T-cell (primary cell): ENCODE measurements around the gene OPHN1. TPM values are rescaled to one million over a fixed set of nuclear protein-coding genes. Genes with fewer than 3 reads are reported as not detected.

Experiments
- ATAC-seq, 4 experiments: fragments of 200-7000 bp in 3 of 4; fragments of 150-1000 bp in 1 of 4; cut with Tn5 transposase; replicated peaks in 1 of 4; 1 replicate in 3 of 4; 2 replicates in 1 of 4; pipeline ENCODE4 v1.10.0; 2021; ENCODE audit warnings: moderate library complexity in 3 of 4, mild to moderate bottlenecking in 2 of 4, moderate number of reproducible peaks in 1 of 4
- CTCF ChIA-PET, 2 donors: fragments of 300-600 bp; sonication (Branson Sonifier 250); formaldehyde crosslinking; loops; one replicate each; lab custom pipeline; 2022; ENCODE audit warnings: antibody characterized with exemption in 2 of 2; lab: Charles Lee
- POLR2A ChIA-PET, 2 donors: fragments of 300-600 bp; sonication (Branson Sonifier 250); formaldehyde crosslinking; loops; one replicate each; lab custom pipeline; 2022; ENCODE audit warnings: antibody characterized with exemption in 2 of 2; lab: Charles Lee
- DNase-seq, 35 experiments: peaks; one replicate each; pipeline versions ENCODE4 v3.0.0 to v3.0.0-alpha.2; 2013 to 2023
- H3K27ac ChIP-seq: one replicate; pipeline ENCODE4 v1.5.1; 2013; ENCODE audit warnings: low read length
- H3K27me3 ChIP-seq, 2 experiments: replicated peaks in 1 of 2; 1 replicate in 1 of 2; 2 replicates in 1 of 2; pipeline versions ENCODE4 v1.6.1 to v1.7.0; 2013; ENCODE audit warnings: low read length in 1 of 2, mixed read lengths in 1 of 2; ENCODE audit not compliant: control insufficient read depth in 2 of 2, insufficient read depth in 2 of 2; ENCODE audit errors: extremely low read depth in 1 of 2
- H3K36me3 ChIP-seq, 2 donors: 1 replicate in 1 of 2; 2 replicates in 1 of 2; pipeline versions ENCODE4 v1.6.1 to v1.7.0; 2013; ENCODE audit warnings: low read length in 1 of 2; ENCODE audit not compliant: control insufficient read depth in 2 of 2, insufficient read depth in 1 of 2; ENCODE audit errors: extremely low read depth in 1 of 2
- H3K4me1 ChIP-seq, 2 experiments: 1 replicate in 1 of 2; 2 replicates in 1 of 2; pipeline versions ENCODE4 v1.6.1 to v1.7.0; 2013; ENCODE audit warnings: low read length in 2 of 2, mixed read lengths in 1 of 2; ENCODE audit not compliant: insufficient read depth in 2 of 2, control insufficient read depth in 1 of 2; ENCODE audit errors: extremely low read depth in 1 of 2
- H3K4me3 ChIP-seq, 2 donors: 1 replicate in 1 of 2; 2 replicates in 1 of 2; pipeline versions ENCODE4 v1.5.1 to v1.7.0; 2013; ENCODE audit warnings: mild to moderate bottlenecking in 2 of 2, low read length in 1 of 2, moderate library complexity in 1 of 2; ENCODE audit not compliant: control insufficient read depth in 1 of 2; ENCODE audit errors: extremely low read depth in 1 of 2
- H3K9me3 ChIP-seq: 2 replicates; pipeline ENCODE4 v1.7.0; 2013
- H3K27ac Mint-ChIP-seq, 2 donors: one replicate each; pipeline ENCODE4 v1.8.0; 2020 to 2021; ENCODE audit warnings: mild to moderate bottlenecking in 2 of 2, mixed read lengths in 2 of 2
- H3K27me3 Mint-ChIP-seq, 2 donors: one replicate each; pipeline ENCODE4 v1.8.0; 2021 to 2022; ENCODE audit warnings: mixed read lengths in 2 of 2
- H3K36me3 Mint-ChIP-seq: one replicate; pipeline ENCODE4 v1.8.0; 2021; ENCODE audit warnings: mixed read lengths
- H3K4me1 Mint-ChIP-seq, 3 donors: one replicate each; pipeline ENCODE4 v1.8.0; 2020 to 2022; ENCODE audit warnings: mixed read lengths in 3 of 3, mild to moderate bottlenecking in 1 of 3
- H3K4me3 Mint-ChIP-seq, 3 donors: one replicate each; pipeline ENCODE4 v1.8.0; 2020 to 2022; ENCODE audit warnings: mild to moderate bottlenecking in 3 of 3, mixed read lengths in 3 of 3, moderate library complexity in 3 of 3
- H3K9me3 Mint-ChIP-seq, 3 donors: one replicate each; pipeline ENCODE4 v1.8.0; 2020 to 2022; ENCODE audit warnings: mixed read lengths in 3 of 3
- WGBS: methylation state at CpG from one replicate; pipeline ENCODE4 v1.1.5; 2013; ENCODE audit warnings: missing lambda C conversion rate; ENCODE audit not compliant: insufficient coverage; 5-methylcytosine and 5-hydroxymethylcytosine counted together
- total RNA-seq, 35 experiments: library from RNA in 6 of 35; stranded (reverse) in 6 of 35; fragments of 120-200 nt in 1 of 35; gene quantifications; one replicate each; pipeline versions ENCODE4 v1.2.1 to v1.2.4 and lab custom pipeline; 2013 to 2026

The OPHN1 gene
- total RNA-seq, 5 donors from 2014 or later (not counting 1 experiment from before 2014, with no cell fraction given), result 0.07 to 0.25 (median 0.15) TPM

GRCh38 chrX:68177542-68177941, 255.8 kb downstream of the OPHN1 start:
- DNase-seq, result no peak
- Mint-ChIP-seq H3K4me3 (no peak overlapping the region), H3K9me3 (peaks cover 0 to 2% (median 0%) of the 10 kb centered on the region in 3 donors), H3K4me1 (peaks cover 11 to 31% (median 17%) of the 10 kb centered on the region in 3 donors), H3K27me3 (peaks cover 0 to 7% of the 10 kb centered on the region in 2 donors), H3K36me3 (no peaks in the 10 kb centered on the region), H3K27ac (no peak overlapping the region)
- POLR2A ChIA-PET, result no interaction called here
- no peaks in the 10 kb centered on the region for H3K27me3 ChIP-seq
- CTCF ChIA-PET, result no interaction called here
- H3K4me1 ChIP-seq, result no peaks in the 10 kb centered on the region
- no peak overlapping the region for H3K4me3 ChIP-seq
- H3K9me3 ChIP-seq, result no peaks in the 10 kb centered on the region
- no peak for ATAC-seq
- no peaks in the 10 kb centered on the region for H3K36me3 ChIP-seq
- H3K27ac ChIP-seq, result no peak overlapping the region
- no CpG with 5 or more reads among the region's 4 CpGs for WGBS

DNA sequence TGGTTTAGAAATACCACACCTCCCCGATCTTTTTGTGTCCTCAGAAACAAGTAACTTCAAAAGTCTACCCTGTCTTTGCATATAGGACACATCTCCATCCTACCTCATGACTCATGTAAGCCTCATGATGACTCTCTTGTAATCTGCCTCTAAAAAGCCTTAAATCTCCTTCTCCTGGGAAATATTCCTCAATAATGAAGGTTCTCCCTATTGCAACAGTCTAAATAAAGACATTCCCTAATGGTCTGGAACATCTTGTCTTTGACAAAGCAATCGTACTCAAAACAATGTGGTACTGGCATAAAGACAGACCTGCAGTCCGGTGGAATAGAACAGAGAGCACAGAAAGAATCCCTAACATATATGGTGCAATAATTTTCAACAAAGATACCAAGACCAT, 257.7 kb downstream of the OPHN1 start:
- no peak overlapping the region for H3K27ac ChIP-seq
- H3K27me3 ChIP-seq, result no peaks in the 10 kb centered on the region

DNA sequence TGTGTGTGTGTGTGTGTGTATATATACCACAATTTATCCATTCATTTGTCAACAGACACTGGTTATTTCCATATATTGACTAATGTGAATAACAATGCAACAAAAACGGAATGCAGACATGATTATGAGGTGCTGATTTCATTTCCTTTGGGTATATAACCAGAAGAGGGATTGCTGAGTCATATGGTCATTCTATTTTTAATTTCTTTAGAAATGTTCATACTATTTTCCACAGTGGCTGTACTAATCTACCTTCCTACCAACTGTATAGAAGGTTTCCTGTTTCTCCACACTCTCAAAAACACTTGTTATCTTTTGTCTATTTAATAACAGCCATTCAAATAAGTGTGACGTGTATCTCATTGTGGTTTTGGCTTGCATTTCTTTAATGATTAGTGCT, 269.9 kb downstream of the OPHN1 start:
- peaks cover 0 to 13% of the 10 kb centered on the region in 2 donors for H3K27me3 Mint-ChIP-seq
- H3K4me1 ChIP-seq, result no peaks in the 10 kb centered on the region
- no peak overlapping the region for H3K27ac ChIP-seq
- H3K4me1 Mint-ChIP-seq, result peaks cover 0 to 5% (median 0%) of the 10 kb centered on the region in 3 donors
- CTCF ChIA-PET, result no interaction called here
- H3K9me3 ChIP-seq, result no peaks in the 10 kb centered on the region
- WGBS, result no CpG with 5 or more reads among the region's 2 CpGs
- POLR2A ChIA-PET, result no interaction called here
- no peak overlapping the region for H3K4me3 Mint-ChIP-seq
- H3K4me3 ChIP-seq, result no peak overlapping the region
- H3K27me3 ChIP-seq, result no peaks in the 10 kb centered on the region
- no peaks in the 10 kb centered on the region for H3K36me3 ChIP-seq
- no peak overlapping the region for H3K27ac Mint-ChIP-seq
- no peaks in the 10 kb centered on the region for H3K36me3 Mint-ChIP-seq
- no peak for ATAC-seq
- DNase-seq, result no peak
- H3K9me3 Mint-ChIP-seq, result no peaks in the 10 kb centered on the region

More for the DNA sequence above, 257.7 kb downstream of the OPHN1 start:
- no peak for DNase-seq
- no peaks in the 10 kb centered on the region for H3K36me3 ChIP-seq
- H3K4me1 ChIP-seq, result no peaks in the 10 kb centered on the region
- H3K9me3 Mint-ChIP-seq, result peaks cover 0 to 2% (median 0%) of the 10 kb centered on the region in 3 donors
- no peak overlapping the region for H3K4me3 ChIP-seq
- H3K4me3 Mint-ChIP-seq, result no peak overlapping the region
- WGBS, result 75% methylated on average over 1 of the region's 3 CpGs
- H3K36me3 Mint-ChIP-seq, result no peaks in the 10 kb centered on the region
- ChIA-PET CTCF (no interaction called here), POLR2A (no interaction called here)
- H3K27ac Mint-ChIP-seq, result no peak overlapping the region
- H3K27me3 Mint-ChIP-seq, result no peaks in the 10 kb centered on the region
- ATAC-seq, result no peak
- H3K4me1 Mint-ChIP-seq, result peaks cover 5 to 20% (median 10%) of the 10 kb centered on the region in 3 donors
- no peaks in the 10 kb centered on the region for H3K9me3 ChIP-seq

DNA sequence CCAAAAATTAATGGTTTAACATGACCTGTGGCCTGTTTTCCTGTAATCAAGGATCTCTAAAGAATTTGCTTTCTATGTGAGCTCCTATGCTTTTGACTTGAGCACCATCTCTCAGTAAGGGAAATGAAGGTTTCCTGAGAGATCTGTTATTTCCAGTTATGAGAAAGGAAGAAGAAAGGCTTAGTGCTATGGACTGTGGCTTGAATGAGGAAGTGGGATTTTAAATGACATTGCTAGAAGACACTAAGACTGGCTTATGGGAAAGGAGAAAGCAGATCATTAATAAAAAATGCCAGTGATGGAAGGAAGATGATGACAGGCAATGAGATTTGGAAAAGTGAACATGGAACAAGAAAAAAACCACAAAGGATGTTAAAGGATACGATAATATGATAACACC, 285.4 kb downstream of the OPHN1 start:
- ATAC-seq (no peak), DNase-seq (no peak)
- no peaks in the 10 kb centered on the region for H3K36me3 Mint-ChIP-seq
- H3K4me3 Mint-ChIP-seq, result no peak overlapping the region
- peaks cover 0 to 5% of the 10 kb centered on the region in 2 donors for H3K27me3 Mint-ChIP-seq
- H3K4me1 ChIP-seq, result no peaks in the 10 kb centered on the region
- no peak overlapping the region for H3K27ac Mint-ChIP-seq
- H3K36me3 ChIP-seq, result no peaks in the 10 kb centered on the region
- no peak overlapping the region for H3K4me3 ChIP-seq
- H3K27me3 ChIP-seq, result no peaks in the 10 kb centered on the region
- H3K9me3 Mint-ChIP-seq, result no peaks in the 10 kb centered on the region
- ChIA-PET CTCF (interaction anchor here in 1 of 2 donors (1.2 kb wide), 1 partner anchor 22 kb away, joined by 3 read pairs; no protein-coding TSS in a partner anchor), POLR2A (no interaction called here)
- no CpG with 5 or more reads among the region's 1 CpG for WGBS
- peaks cover 0 to 2% (median 0%) of the 10 kb centered on the region in 3 donors for H3K4me1 Mint-ChIP-seq
- no peaks in the 10 kb centered on the region for H3K9me3 ChIP-seq
- no peak overlapping the region for H3K27ac ChIP-seq

- CTCF ChIA-PET, result interaction anchor here in 1 of 2 donors (0.6 kb wide), 1 partner anchor 49 kb away, joined by 3 read pairs; no protein-coding TSS in a partner anchor
- no peak overlapping the region for H3K4me3 ChIP-seq
- POLR2A ChIA-PET, result no interaction called here
- Mint-ChIP-seq H3K27me3 (peaks cover 0 to 5% of the 10 kb centered on the region in 2 donors), H3K36me3 (no peaks in the 10 kb centered on the region), H3K9me3 (no peaks in the 10 kb centered on the region), H3K4me1 (peaks cover 0 to 2% (median 0%) of the 10 kb centered on the region in 3 donors), H3K4me3 (no peak overlapping the region), H3K27ac (no peak overlapping the region)
- no peaks in the 10 kb centered on the region for H3K36me3 ChIP-seq
- WGBS, result no CpG with 5 or more reads among the region's 2 CpGs
- H3K27me3 ChIP-seq, result no peaks in the 10 kb centered on the region
- no peak for ATAC-seq
- H3K4me1 ChIP-seq, result no peaks in the 10 kb centered on the region
- no peak overlapping the region for H3K27ac ChIP-seq
- H3K9me3 ChIP-seq, result no peaks in the 10 kb centered on the region
- no peak for DNase-seq
These were observed 287.2 kb downstream of the OPHN1 start for GRCh38 chrX:68146054-68146453.

DNA sequence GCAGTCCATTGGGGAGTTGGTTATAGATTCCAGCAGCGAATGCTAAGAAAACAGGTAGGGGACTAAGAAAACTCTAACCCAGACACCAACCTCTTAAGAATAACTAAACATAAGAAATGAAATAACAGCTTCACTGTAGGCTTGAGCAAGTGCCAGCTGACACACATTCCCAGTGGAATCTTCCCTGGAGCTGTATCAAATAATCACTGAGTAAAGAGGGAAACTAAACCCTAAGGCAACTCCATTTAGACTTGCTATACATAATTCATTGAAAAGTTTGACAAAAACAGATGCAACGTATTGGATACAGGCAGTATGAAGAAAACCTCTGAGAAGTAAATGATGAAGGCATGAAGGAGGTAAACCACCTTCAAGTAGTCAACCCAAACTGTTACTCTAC, 293.5 kb downstream of the OPHN1 start:
- H3K27ac ChIP-seq, result no peak overlapping the region
- ATAC-seq (no peak), DNase-seq (no peak)
- Mint-ChIP-seq H3K36me3 (no peaks in the 10 kb centered on the region), H3K27me3 (peaks cover 0 to 22% of the 10 kb centered on the region in 2 donors), H3K9me3 (no peaks in the 10 kb centered on the region), H3K4me1 (no peaks in the 10 kb centered on the region), H3K4me3 (no peak overlapping the region), H3K27ac (no peak overlapping the region)
- no CpG with 5 or more reads among the region's 2 CpGs for WGBS
- CTCF ChIA-PET, result no interaction called here
- no peaks in the 10 kb centered on the region for H3K36me3 ChIP-seq
- no peaks in the 10 kb centered on the region for H3K27me3 ChIP-seq
- H3K9me3 ChIP-seq, result no peaks in the 10 kb centered on the region
- H3K4me1 ChIP-seq, result no peaks in the 10 kb centered on the region
- POLR2A ChIA-PET, result no interaction called here
- H3K4me3 ChIP-seq, result no peak overlapping the region

DNA sequence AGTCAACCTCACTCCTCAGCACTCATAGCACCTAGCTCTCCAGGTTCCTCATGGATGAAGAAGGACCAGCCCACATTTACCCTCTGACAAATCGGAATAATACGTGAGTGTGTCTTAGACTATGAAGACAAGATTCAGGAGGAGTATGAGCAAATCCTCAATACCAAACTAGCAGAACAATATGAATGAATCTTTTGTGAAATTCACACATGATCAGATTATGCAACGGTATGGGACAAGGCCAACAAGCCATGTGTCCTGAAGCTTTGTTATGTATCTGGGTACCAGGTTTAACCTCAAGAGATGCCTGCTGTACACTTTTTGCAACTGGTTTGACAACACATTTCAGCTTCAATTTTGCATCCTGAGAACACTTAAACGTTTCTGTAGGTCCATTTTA, 300.1 kb downstream of the OPHN1 start:
- ChIA-PET POLR2A (no interaction called here), CTCF (no interaction called here)
- Histone ChIP-seq H3K9me3 (no peaks in the 10 kb centered on the region), H3K36me3 (no peaks in the 10 kb centered on the region), H3K27me3 (no peaks in the 10 kb centered on the region), H3K4me3 (no peak overlapping the region), H3K27ac (no peak overlapping the region), H3K4me1 (no peaks in the 10 kb centered on the region)
- no CpG with 5 or more reads among the region's 4 CpGs for WGBS
- H3K4me3 Mint-ChIP-seq, result no peak overlapping the region
- no peak overlapping the region for H3K27ac Mint-ChIP-seq
- DNase-seq (no peak), ATAC-seq (no peak)
- no peaks in the 10 kb centered on the region for H3K9me3 Mint-ChIP-seq
- no peaks in the 10 kb centered on the region for H3K4me1 Mint-ChIP-seq
- H3K27me3 Mint-ChIP-seq, result peaks cover 0 to 10% of the 10 kb centered on the region in 2 donors
- H3K36me3 Mint-ChIP-seq, result no peaks in the 10 kb centered on the region
